Activated CD4-positive, alpha-beta T cell treated with anti-CD3 and anti-CD28 coated beads for 48 hours (primary cell): ENCODE results near the gene IRS2.
"Not testable (repeated sequence)": the region's sequence is repeated elsewhere in the genome, so short reads cannot be mapped to it uniquely, and the experiment has no call there.

ENCODE experiments used
- DNase-seq: peaks from one replicate; pipeline ENCODE4 v3.0.0-alpha.2; 2020

IRS2 gene

GRCh38 chr13:109786457-109787134 lies at the start of gene IRS2:
Gene IRS2 (minus strand): TSS chr13:109786583. CDS start chr13:109786053, 530 bp downstream.
- DNase-seq, result peak; percentile 93

- no peak for DNase-seq
These were observed 48.8 kb upstream of the IRS2 start for GRCh38 chr13:109834973-109835720.

- DNase-seq, result no peak
These were observed 47.6 kb upstream of the IRS2 start for GRCh38 chr13:109833940-109834339.

- no peak for DNase-seq
These were observed 46.7 kb upstream of the IRS2 start for GRCh38 chr13:109833071-109833470.

GRCh38 chr13:109828591-109829316 lies 42.4 kb upstream of the IRS2 start:
- not testable (repeated sequence) for DNase-seq

GRCh38 chr13:109823201-109823600 lies 36.8 kb upstream of the IRS2 start:
- DNase-seq, result not testable (repeated sequence)

- no peak for DNase-seq
These were observed 34.7 kb upstream of the IRS2 start for GRCh38 chr13:109821103-109821502.

GRCh38 chr13:109819874-109820273 lies 33.5 kb upstream of the IRS2 start:
- DNase-seq, result no peak

GRCh38 chr13:109818886-109819285 lies 32.5 kb upstream of the IRS2 start:
- no peak for DNase-seq

- no peak for DNase-seq
These were observed 31.5 kb upstream of the IRS2 start for GRCh38 chr13:109817591-109818535.

GRCh38 chr13:109816808-109817203 lies 30.4 kb upstream of the IRS2 start:
- no peak for DNase-seq

- DNase-seq, result no peak
These were observed 29.9 kb upstream of the IRS2 start for GRCh38 chr13:109816112-109816807.

GRCh38 chr13:109815651-109816050 lies 29.3 kb upstream of the IRS2 start:
- DNase-seq, result no peak

GRCh38 chr13:109813663-109814062 lies 27.3 kb upstream of the IRS2 start:
- DNase-seq, result no peak

GRCh38 chr13:109812382-109812781 lies 26.0 kb upstream of the IRS2 start:
- DNase-seq, result no peak

GRCh38 chr13:109810761-109811510 lies 24.6 kb upstream of the IRS2 start:
- DNase-seq, result no peak

GRCh38 chr13:109809216-109809932 lies 23.0 kb upstream of the IRS2 start:
- no peak for DNase-seq

GRCh38 chr13:109807345-109807744 lies 21.0 kb upstream of the IRS2 start:
- DNase-seq, result no peak

GRCh38 chr13:109804654-109805053 lies 18.3 kb upstream of the IRS2 start:
- DNase-seq, result no peak

GRCh38 chr13:109803825-109804224 lies 17.4 kb upstream of the IRS2 start:
- no peak for DNase-seq
